ENCODE measurements around the gene RAB2B. TPM values are rescaled to one million over a fixed set of nuclear protein-coding genes. Genes with fewer than 3 reads are reported as not detected.

Gene RAB2B
- total and polyA plus RNA-seq, 8 donors: 26.8 to 58.1 (median 47.8) TPM

- no peak for DNase-seq
- Histone ChIP-seq H3K27me3 (peaks cover 0 to 11% of the 10 kb centered on the region in 2 donors), H3K4me3 (peak overlapping the region; percentile 53 to 57), H3K27ac (no peak overlapping the region), H3K9me3 (no peaks in the 10 kb centered on the region), H3K4me1 (peaks cover 0 to 33% of the 10 kb centered on the region in 2 donors), H3K36me3 (no peaks in the 10 kb centered on the region)
- no peak for TF ChIP-seq CTCF (IDR thresholded peaks at IDR 0.05)
- no peak for ATAC-seq
- intact Hi-C loops (cut with DNase I): no loop called here
These were observed 48.1 kb upstream of the RAB2B start for GRCh38 chr14:21524575-21525490.

DNA sequence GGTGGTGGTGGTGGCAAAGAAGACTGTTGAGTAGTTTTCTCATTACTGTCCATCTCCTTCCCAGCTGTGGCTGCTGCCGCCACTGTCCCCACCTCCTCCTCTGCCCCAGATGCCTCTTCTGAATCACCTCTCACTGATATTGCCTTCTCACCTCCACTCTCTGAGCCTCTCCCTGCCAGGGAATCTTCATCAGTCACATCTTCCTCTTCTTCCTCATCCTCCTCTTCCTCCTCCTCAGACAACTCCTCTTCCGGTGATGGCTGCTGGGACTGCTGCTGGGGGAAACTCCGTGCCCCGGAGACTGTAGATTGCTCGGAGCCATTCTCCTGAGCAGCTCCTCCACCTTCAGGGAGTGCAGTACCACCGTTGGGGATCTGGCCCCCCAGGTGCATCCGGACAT lies 46.4 kb upstream of the RAB2B start:
- DNase-seq (no peak), ATAC-seq (no peak)
- peaks cover 0 to 11% of the 10 kb centered on the region in 2 donors for H3K27me3 ChIP-seq
- H3K27ac ChIP-seq: no peak overlapping the region
- H3K9me3 ChIP-seq: no peaks in the 10 kb centered on the region
- peaks cover 0 to 25% of the 10 kb centered on the region in 2 donors for H3K4me1 ChIP-seq
- intact Hi-C loops (cut with DNase I): no loop called here
- no peak for TF ChIP-seq CTCF (IDR thresholded peaks at IDR 0.05)
- no peak overlapping the region for H3K4me3 ChIP-seq
- no peaks in the 10 kb centered on the region for H3K36me3 ChIP-seq

DNA sequence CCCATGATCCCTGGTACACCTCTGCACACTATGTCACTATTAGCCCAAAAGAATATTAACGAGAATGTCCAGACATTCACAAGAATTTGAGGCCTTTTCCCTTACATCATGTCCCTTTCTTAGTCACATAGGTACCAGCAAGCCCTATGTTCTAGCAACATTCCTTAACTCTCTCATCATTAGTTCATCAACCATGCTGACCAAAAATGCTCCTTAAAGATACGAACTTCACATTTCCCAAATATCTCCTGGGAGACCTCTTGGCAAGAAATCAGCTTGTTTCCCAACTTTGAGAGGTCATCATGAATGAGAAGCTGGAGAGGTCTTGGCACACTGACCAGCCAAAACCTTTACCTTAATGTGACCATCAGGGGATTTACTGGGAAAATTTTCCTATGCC lies 44.7 kb upstream of the RAB2B start:
- Histone ChIP-seq H3K9me3 (no peaks in the 10 kb centered on the region), H3K4me1 (peaks cover 0 to 8% of the 10 kb centered on the region in 2 donors), H3K36me3 (no peaks in the 10 kb centered on the region), H3K4me3 (no peak overlapping the region), H3K27me3 (peaks cover 0 to 8% of the 10 kb centered on the region in 2 donors), H3K27ac (no peak overlapping the region)
- no peak for TF ChIP-seq CTCF (IDR thresholded peaks at IDR 0.05)
- intact Hi-C loops (cut with DNase I): no loop called here
- ATAC-seq (peak; percentile 10), DNase-seq (no peak)

DNA sequence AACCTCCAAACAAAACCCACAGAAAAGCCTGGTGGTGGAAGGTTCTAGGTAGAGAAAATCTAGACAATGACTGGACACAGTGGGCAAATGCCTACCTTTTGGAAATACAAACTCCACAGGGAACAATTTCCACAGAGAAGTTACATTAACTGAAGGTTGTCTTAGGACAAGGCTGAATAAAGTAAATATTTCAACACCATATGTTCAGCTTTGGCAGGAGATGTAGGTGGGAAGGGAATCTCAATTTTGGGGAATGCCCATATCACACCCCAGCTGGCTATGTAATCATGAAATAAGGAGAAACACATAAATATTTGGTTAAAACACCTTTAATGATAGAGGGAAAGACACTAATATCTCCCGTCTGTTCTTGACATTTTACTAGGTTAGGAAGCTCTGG lies 44.0 kb upstream of the RAB2B start:
- intact Hi-C loops (cut with DNase I): no loop called here
- no peak for ATAC-seq
- no peak for TF ChIP-seq CTCF (IDR thresholded peaks at IDR 0.05)
- peaks cover 0 to under 1% of the 10 kb centered on the region in 2 donors for H3K27me3 ChIP-seq
- H3K9me3 ChIP-seq: no peaks in the 10 kb centered on the region
- peaks cover 0 to 6% of the 10 kb centered on the region in 2 donors for H3K4me1 ChIP-seq
- no peak overlapping the region for H3K27ac ChIP-seq
- no peak for DNase-seq
- H3K36me3 ChIP-seq: no peaks in the 10 kb centered on the region
- no peak overlapping the region for H3K4me3 ChIP-seq

DNA sequence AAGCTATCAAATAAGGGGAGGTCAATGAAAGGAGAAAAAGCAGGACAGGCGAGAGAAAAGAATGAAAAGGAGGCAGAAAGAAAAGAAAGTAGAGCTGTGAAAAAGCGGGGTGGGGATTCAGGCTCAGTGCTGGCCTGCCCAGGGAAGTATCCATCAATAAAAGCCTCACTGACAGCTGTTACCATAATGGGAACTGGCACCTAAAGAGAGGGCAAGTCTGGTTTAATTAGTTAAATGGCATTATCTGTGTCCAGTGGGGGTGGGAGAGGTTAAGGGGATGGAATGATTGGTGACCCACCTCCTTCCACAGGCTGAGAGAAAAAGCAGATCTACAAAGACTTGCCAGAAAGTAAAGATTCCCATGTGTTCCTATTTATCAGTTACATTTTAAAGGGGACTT lies 42.0 kb upstream of the RAB2B start:
- DNase-seq: no peak
- Histone ChIP-seq H3K4me1 (no peaks in the 10 kb centered on the region), H3K4me3 (no peak overlapping the region), H3K9me3 (no peaks in the 10 kb centered on the region), H3K27me3 (no peaks in the 10 kb centered on the region), H3K36me3 (no peaks in the 10 kb centered on the region), H3K27ac (no peak overlapping the region)
- no peak for TF ChIP-seq CTCF (IDR thresholded peaks at IDR 0.05)
- intact Hi-C loops (cut with DNase I): no loop called here
- ATAC-seq: no peak

Data from left lung (tissue), 10 donors.